K562 (cell line): Measurements from ENCODE around the gene DENND10. TPM values are rescaled to one million over a fixed set of nuclear protein-coding genes. Genes with fewer than 3 reads are reported as not detected.

Source experiments
- ARID2 ChIP-seq: fragments of 450-650 bp; IDR thresholded peaks from 2 replicates; pipeline ENCODE4 v1.6.1; 2017; ENCODE audit warnings: antibody characterized with exemption, mild to moderate bottlenecking
- BRCA1 ChIP-seq, 2 experiments: fragments of 450-650 bp in 1 of 2; sonication (generic) in 1 of 2; formaldehyde crosslinking in 1 of 2; IDR thresholded peaks; 2 replicates each; pipeline versions ENCODE4 v1.5.0 to v1.6.1; 2017 to 2020; ENCODE audit warnings: mild to moderate bottlenecking in 1 of 2, missing genetic modification reagents in 1 of 2
- CBX1 ChIP-seq: sonication (generic); IDR thresholded peaks from 2 replicates; pipeline ENCODE4 v1.6.1; 2016; ENCODE audit warnings: antibody characterized with exemption, low read depth, mild to moderate bottlenecking
- DNMT1 ChIP-seq: fragments of 450-650 bp; IDR thresholded peaks from 2 replicates; pipeline ENCODE4 v1.6.1; 2016; ENCODE audit warnings: antibody characterized with exemption, mild to moderate bottlenecking
- DPF2 ChIP-seq: fragments of 450-650 bp; IDR thresholded peaks from 2 replicates; pipeline ENCODE4 v1.6.1; 2016
- FOXA1 ChIP-seq: fragments of 450-650 bp; IDR thresholded peaks from 2 replicates; pipeline ENCODE4 v1.6.1; 2016; ENCODE audit warnings: mild to moderate bottlenecking, borderline replicate concordance
- HDAC8 ChIP-seq: fragments of 450-650 bp; IDR thresholded peaks from 2 replicates; pipeline ENCODE4 v1.6.1; 2016; ENCODE audit warnings: mild to moderate bottlenecking, missing genetic modification characterization, moderate library complexity, missing compliant biosample characterization
- JUND ChIP-seq, 2 experiments: IDR thresholded peaks; 2 replicates in 1 of 2; 3 replicates in 1 of 2; pipeline ENCODE4 v1.6.1; 2011; ENCODE audit warnings: borderline replicate concordance in 2 of 2, low read depth in 2 of 2, low read length in 2 of 2, improper control_type of control experiment in 1 of 2, missing biosample characterization in 1 of 2, missing genetic modification characterization in 1 of 2, missing genetic modification reagents in 1 of 2
- MYNN ChIP-seq, 2 experiments: sonication (generic); formaldehyde crosslinking in 1 of 2; IDR thresholded peaks; 2 replicates each; pipeline versions ENCODE4 v1.5.0 to v1.6.1; 2016 to 2020; ENCODE audit warnings: antibody characterized with exemption in 1 of 2, missing genetic modification reagents in 1 of 2
- POLR2G ChIP-seq: fragments of 200-400 bp; formaldehyde crosslinking; IDR thresholded peaks from 2 replicates; pipeline ENCODE4 v1.6.1; 2017; ENCODE audit warnings: low read depth, mild to moderate bottlenecking, antibody characterized with exemption, low read length, moderate library complexity
- PRPF4 ChIP-seq: fragments of 200-400 bp; formaldehyde crosslinking; IDR thresholded peaks from one replicate; pipeline ENCODE4 v1.6.1; 2017; ENCODE audit warnings: low read length, low read depth, mild to moderate bottlenecking; ENCODE audit not compliant: insufficient read depth, poor library complexity, severe bottlenecking
- RFX1 ChIP-seq: fragments of 450-650 bp; IDR thresholded peaks from 2 replicates; pipeline ENCODE4 v1.6.1; 2016; ENCODE audit warnings: mild to moderate bottlenecking, moderate library complexity
- RFX7 ChIP-seq: fragments of 250-450 bp; sonication (Bioruptor Pico); IDR thresholded peaks from 2 replicates; pipeline ENCODE4 v1.5.1; 2021; ENCODE audit warnings: mild to moderate bottlenecking
- TFE3 ChIP-seq: fragments of 450-650 bp; formaldehyde crosslinking; IDR thresholded peaks from 2 replicates; pipeline ENCODE4 v1.4.0; 2020; ENCODE audit warnings: mild to moderate bottlenecking, mixed read lengths
- ZEB2 ChIP-seq: fragments of 450-650 bp; IDR thresholded peaks from 2 replicates; pipeline ENCODE4 v1.6.1; 2016
- ZNF354B ChIP-seq: fragments of 250-450 bp; sonication (Bioruptor Pico); IDR thresholded peaks from 2 replicates; pipeline ENCODE4 v1.4.0; 2020
- ZNF79 ChIP-seq: fragments of 250-450 bp; sonication (Bioruptor Pico); IDR thresholded peaks from 2 replicates; pipeline ENCODE4 v1.4.0; 2020; ENCODE audit warnings: low read depth, mild to moderate bottlenecking, moderate library complexity
- polyA plus RNA-seq, 8 experiments: library from polyadenylated mRNA; depleted of rRNA in 4 of 8; stranded (reverse) in 5 of 8; unstranded in 3 of 8; fragments of >200 nt; fragmentation: Nextera tagmentation in 2 of 8; fragmentation: Illumina TruSeq in 1 of 8; extraction: Ambion mirVana in 2 of 8; extraction: Trizol in 1 of 8; gene quantifications; 2 replicates each; pipeline versions ENCODE4 v1.2.1 to v1.2.3, GENCODE V29; 2011 to 2014; ENCODE audit warnings: inconsistent platforms in 1 of 8, missing spikeins in 1 of 8
- total RNA-seq, 7 experiments: library from RNA; depleted of rRNA in 6 of 7; stranded (reverse); fragments of >200 nt in 6 of 7; fragmentation: Illumina TruSeq in 2 of 7; extraction: Trizol in 2 of 7; gene quantifications; 2 replicates each; pipeline versions ENCODE4 v1.2.1 to v1.2.3, GENCODE V29; 2011 to 2021; ENCODE audit warnings: low replicate concordance in 1 of 7
- TF ChIP-seq, protein P1 (sequence below): sonication (generic); formaldehyde crosslinking; IDR thresholded peaks from 2 replicates; pipeline ENCODE4 v1.8.1; 2023; ENCODE audit warnings: mild to moderate bottlenecking, missing genetic modification reagents
- TF ChIP-seq, protein P2 (sequence below): fragments of 150-350 bp; conservative IDR thresholded peaks from 2 replicates; pipeline ENCODE4 v1.6.1; 2014; ENCODE audit warnings: low read length
- TF ChIP-seq, protein P3 (sequence below): fragments of 250-450 bp; sonication (Bioruptor Pico); IDR thresholded peaks from 2 replicates; pipeline ENCODE4 v1.8.0; 2022; ENCODE audit warnings: moderate library complexity, mild to moderate bottlenecking, inconsistent platforms

Gene DENND10
- total and polyA plus RNA-seq, 9 of the 15 experiments (the other 6 are each of a cell fraction or from before 2014, with no cell fraction given): 9.4 to 20.0 (median 12.5) TPM

- TF ChIP-seq, protein P1, sequence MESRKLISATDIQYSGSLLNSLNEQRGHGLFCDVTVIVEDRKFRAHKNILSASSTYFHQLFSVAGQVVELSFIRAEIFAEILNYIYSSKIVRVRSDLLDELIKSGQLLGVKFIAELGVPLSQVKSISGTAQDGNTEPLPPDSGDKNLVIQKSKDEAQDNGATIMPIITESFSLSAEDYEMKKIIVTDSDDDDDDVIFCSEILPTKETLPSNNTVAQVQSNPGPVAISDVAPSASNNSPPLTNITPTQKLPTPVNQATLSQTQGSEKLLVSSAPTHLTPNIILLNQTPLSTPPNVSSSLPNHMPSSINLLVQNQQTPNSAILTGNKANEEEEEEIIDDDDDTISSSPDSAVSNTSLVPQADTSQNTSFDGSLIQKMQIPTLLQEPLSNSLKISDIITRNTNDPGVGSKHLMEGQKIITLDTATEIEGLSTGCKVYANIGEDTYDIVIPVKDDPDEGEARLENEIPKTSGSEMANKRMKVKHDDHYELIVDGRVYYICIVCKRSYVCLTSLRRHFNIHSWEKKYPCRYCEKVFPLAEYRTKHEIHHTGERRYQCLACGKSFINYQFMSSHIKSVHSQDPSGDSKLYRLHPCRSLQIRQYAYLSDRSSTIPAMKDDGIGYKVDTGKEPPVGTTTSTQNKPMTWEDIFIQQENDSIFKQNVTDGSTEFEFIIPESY (CRISPR knock-in tag): 0 out of 2 replicates have a peak, but pooled peaks have one; percentile 9
- TF ChIP-seq PRPF4: no peak
- no peak for TF ChIP-seq ZEB2
- no peak for TF ChIP-seq ARID2
- no peak for TF ChIP-seq BRCA1 (IDR thresholded peaks at IDR 0.05)
- TF ChIP-seq BRCA1 (CRISPR knock-in tag; IDR thresholded peaks at IDR 0.05): no peak
- no peak for TF ChIP-seq RFX1
- TF ChIP-seq ZNF354B (CRISPR knock-in tag): no peak
- peak; percentile 98 for TF ChIP-seq TFE3 (CRISPR knock-in tag)
- TF ChIP-seq HDAC8 (tag): no peak
- peak; percentile 96 for TF ChIP-seq POLR2G
- no peak for TF ChIP-seq DPF2
- no peak for TF ChIP-seq MYNN (IDR thresholded peaks at IDR 0.05)
- TF ChIP-seq MYNN (CRISPR knock-in tag; IDR thresholded peaks at IDR 0.05): no peak
- no peak for TF ChIP-seq DNMT1
- TF ChIP-seq, protein P2, sequence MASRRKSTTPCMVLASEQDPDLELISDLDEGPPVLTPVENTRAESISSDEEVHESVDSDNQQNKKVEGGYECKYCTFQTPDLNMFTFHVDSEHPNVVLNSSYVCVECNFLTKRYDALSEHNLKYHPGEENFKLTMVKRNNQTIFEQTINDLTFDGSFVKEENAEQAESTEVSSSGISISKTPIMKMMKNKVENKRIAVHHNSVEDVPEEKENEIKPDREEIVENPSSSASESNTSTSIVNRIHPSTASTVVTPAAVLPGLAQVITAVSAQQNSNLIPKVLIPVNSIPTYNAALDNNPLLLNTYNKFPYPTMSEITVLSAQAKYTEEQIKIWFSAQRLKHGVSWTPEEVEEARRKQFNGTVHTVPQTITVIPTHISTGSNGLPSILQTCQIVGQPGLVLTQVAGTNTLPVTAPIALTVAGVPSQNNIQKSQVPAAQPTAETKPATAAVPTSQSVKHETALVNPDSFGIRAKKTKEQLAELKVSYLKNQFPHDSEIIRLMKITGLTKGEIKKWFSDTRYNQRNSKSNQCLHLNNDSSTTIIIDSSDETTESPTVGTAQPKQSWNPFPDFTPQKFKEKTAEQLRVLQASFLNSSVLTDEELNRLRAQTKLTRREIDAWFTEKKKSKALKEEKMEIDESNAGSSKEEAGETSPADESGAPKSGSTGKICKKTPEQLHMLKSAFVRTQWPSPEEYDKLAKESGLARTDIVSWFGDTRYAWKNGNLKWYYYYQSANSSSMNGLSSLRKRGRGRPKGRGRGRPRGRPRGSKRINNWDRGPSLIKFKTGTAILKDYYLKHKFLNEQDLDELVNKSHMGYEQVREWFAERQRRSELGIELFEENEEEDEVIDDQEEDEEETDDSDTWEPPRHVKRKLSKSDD: no peak
- no peak for TF ChIP-seq RFX7 (CRISPR knock-in tag)
- TF ChIP-seq ZNF79 (CRISPR knock-in tag): no peak
- TF ChIP-seq JUND (IDR thresholded peaks at IDR 0.05; ENCODE audit: borderline replicate concordance, low read depth, low read length): peak; percentile 36
- TF ChIP-seq JUND (tag; IDR thresholded peaks at IDR 0.05; ENCODE audit: borderline replicate concordance, low read depth, low read length): peak; percentile 53; the same call in 1 of the 3 replicates
- TF ChIP-seq CBX1: peak; percentile 52; the same call in 1 of the 2 replicates
- no peak for TF ChIP-seq FOXA1
- TF ChIP-seq, protein P3, sequence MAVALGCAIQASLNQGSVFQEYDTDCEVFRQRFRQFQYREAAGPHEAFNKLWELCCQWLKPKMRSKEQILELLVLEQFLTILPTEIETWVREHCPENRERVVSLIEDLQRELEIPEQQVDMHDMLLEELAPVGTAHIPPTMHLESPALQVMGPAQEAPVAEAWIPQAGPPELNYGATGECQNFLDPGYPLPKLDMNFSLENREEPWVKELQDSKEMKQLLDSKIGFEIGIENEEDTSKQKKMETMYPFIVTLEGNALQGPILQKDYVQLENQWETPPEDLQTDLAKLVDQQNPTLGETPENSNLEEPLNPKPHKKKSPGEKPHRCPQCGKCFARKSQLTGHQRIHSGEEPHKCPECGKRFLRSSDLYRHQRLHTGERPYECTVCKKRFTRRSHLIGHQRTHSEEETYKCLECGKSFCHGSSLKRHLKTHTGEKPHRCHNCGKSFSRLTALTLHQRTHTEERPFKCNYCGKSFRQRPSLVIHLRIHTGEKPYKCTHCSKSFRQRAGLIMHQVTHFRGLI (CRISPR knock-in tag): no peak
These were observed 23.2 kb upstream of the DENND10 start, which contains the start of gene EIF3A (continued) for GRCh38 chr10:119080521-119081259.
